GM21737 (cell line): ENCODE data around the gene TTLL4.

ENCODE experiments used
- ATAC-seq: cut with Tn5 transposase; IDR thresholded peaks from one replicate; pipeline ENCODE4 v1.9.1; 2021; ENCODE audit warnings: mild to moderate bottlenecking, moderate library complexity; ENCODE audit not compliant: unreplicated experiment

The TTLL4 gene

GRCh38 chr2:218716070-218716469 lies 5.4 kb downstream of the TTLL4 start:
- ATAC-seq, result no peak

GRCh38 chr2:218717262-218717661 lies 6.6 kb downstream of the TTLL4 start:
- ATAC-seq, result no peak

- ATAC-seq, result no peak
These were observed 7.4 kb downstream of the TTLL4 start for GRCh38 chr2:218718058-218718457.

GRCh38 chr2:218719457-218719856 lies 8.8 kb downstream of the TTLL4 start:
- ATAC-seq, result no peak

GRCh38 chr2:218720048-218721041 lies 9.7 kb downstream of the TTLL4 start:
- no peak for ATAC-seq

- ATAC-seq, result no peak
These were observed 10.9 kb downstream of the TTLL4 start for GRCh38 chr2:218721488-218721887.

- ATAC-seq, result no peak
These were observed 11.3 kb downstream of the TTLL4 start for GRCh38 chr2:218721934-218722333.

- ATAC-seq, result no peak
These were observed 11.8 kb downstream of the TTLL4 start for GRCh38 chr2:218722419-218722818.

GRCh38 chr2:218722876-218723785 lies 12.5 kb downstream of the TTLL4 start:
- ATAC-seq, result no peak

- no peak for ATAC-seq
These were observed 15.5 kb downstream of the TTLL4 start for GRCh38 chr2:218726004-218726574.

- no peak for ATAC-seq
These were observed 17.0 kb downstream of the TTLL4 start for GRCh38 chr2:218727502-218728165.

- no peak for ATAC-seq
These were observed 19.0 kb downstream of the TTLL4 start for GRCh38 chr2:218729640-218730039.

- no peak for ATAC-seq
These were observed 21.6 kb downstream of the TTLL4 start for GRCh38 chr2:218732052-218732760.

GRCh38 chr2:218732761-218733158 lies 22.1 kb downstream of the TTLL4 start:
- no peak for ATAC-seq

GRCh38 chr2:218733171-218734021 lies 22.8 kb downstream of the TTLL4 start:
- ATAC-seq, result peak; percentile 55

GRCh38 chr2:218734190-218734975 lies 23.7 kb downstream of the TTLL4 start:
- ATAC-seq, result no peak

GRCh38 chr2:218736531-218736930 lies 25.9 kb downstream of the TTLL4 start:
- no peak for ATAC-seq

GRCh38 chr2:218743068-218743467 lies 32.4 kb downstream of the TTLL4 start:
- no peak for ATAC-seq
